Measurements from ENCODE around the gene STRN3. TPM values are rescaled to one million over a fixed set of nuclear protein-coding genes. Genes with fewer than 3 reads are reported as not detected.

STRN3 gene
- total RNA-seq, 1 experiment from 2014 or later = 36.6 TPM

- POLR2A ChIA-PET = no interaction called here
- TF ChIP-seq, protein P1, sequence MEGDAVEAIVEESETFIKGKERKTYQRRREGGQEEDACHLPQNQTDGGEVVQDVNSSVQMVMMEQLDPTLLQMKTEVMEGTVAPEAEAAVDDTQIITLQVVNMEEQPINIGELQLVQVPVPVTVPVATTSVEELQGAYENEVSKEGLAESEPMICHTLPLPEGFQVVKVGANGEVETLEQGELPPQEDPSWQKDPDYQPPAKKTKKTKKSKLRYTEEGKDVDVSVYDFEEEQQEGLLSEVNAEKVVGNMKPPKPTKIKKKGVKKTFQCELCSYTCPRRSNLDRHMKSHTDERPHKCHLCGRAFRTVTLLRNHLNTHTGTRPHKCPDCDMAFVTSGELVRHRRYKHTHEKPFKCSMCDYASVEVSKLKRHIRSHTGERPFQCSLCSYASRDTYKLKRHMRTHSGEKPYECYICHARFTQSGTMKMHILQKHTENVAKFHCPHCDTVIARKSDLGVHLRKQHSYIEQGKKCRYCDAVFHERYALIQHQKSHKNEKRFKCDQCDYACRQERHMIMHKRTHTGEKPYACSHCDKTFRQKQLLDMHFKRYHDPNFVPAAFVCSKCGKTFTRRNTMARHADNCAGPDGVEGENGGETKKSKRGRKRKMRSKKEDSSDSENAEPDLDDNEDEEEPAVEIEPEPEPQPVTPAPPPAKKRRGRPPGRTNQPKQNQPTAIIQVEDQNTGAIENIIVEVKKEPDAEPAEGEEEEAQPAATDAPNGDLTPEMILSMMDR (IDR thresholded peaks at IDR 0.05; ENCODE audit: unreplicated experiment) = no peak
- H3K27me3 Mint-ChIP-seq (ENCODE audit: insufficient read depth, unreplicated experiment) = no peaks in the 10 kb centered on the region
- H3K4me3 Mint-ChIP-seq (ENCODE audit: unreplicated experiment) = no peak overlapping the region
- no peak overlapping the region for H3K27ac Mint-ChIP-seq (ENCODE audit: low read depth, unreplicated experiment)
- intact Hi-C loops (cut with micrococcal nuclease) = no loop called here
- H3K4me1 Mint-ChIP-seq (ENCODE audit: insufficient read depth, unreplicated experiment) = no peaks in the 10 kb centered on the region
- DNase-seq (ENCODE audit: unreplicated experiment) = no peak
- BruUV-seq (replicated peaks) = no TSS peak
- H3K36me3 Mint-ChIP-seq (ENCODE audit: insufficient read depth, unreplicated experiment) = no peaks in the 10 kb centered on the region
- no peaks in the 10 kb centered on the region for H3K9me3 Mint-ChIP-seq (ENCODE audit: unreplicated experiment)
- CTCF ChIA-PET = no interaction called here
Measured at GRCh38 chr14:30853946-30854345, 172.2 kb downstream of the STRN3 start.

DNA sequence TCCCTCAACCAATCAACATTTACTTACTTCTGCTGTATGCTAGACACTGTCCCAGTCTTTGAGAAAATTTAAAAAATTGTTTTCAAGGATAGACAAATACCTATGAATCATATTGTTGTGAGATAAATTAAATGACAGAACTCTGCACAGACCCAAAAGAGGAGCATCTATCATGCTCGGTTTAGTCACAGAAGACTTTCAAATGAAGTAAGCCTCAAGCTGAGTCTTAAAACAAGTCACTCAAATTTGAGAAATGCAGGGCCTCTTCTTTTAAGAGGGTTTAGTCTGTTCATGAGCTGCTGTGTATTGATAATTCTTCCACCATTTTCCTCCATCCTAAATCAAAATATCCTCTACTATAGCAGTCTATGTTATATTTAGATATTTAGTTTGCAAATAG, 176.2 kb downstream of the STRN3 start:
- ChIA-PET POLR2A (no interaction called here), CTCF (interaction anchor here (0.6 kb wide), 1 partner anchor 194 kb away, joined by 4 read pairs; no protein-coding TSS in a partner anchor)
- TF ChIP-seq, protein P1 (IDR thresholded peaks at IDR 0.05; ENCODE audit: unreplicated experiment) = no peak
- no peaks in the 10 kb centered on the region for H3K9me3 Mint-ChIP-seq (ENCODE audit: unreplicated experiment)
- DNase-seq (ENCODE audit: unreplicated experiment) = no peak
- no peaks in the 10 kb centered on the region for H3K36me3 Mint-ChIP-seq (ENCODE audit: insufficient read depth, unreplicated experiment)
- BruUV-seq (replicated peaks) = no TSS peak
- H3K27ac Mint-ChIP-seq (ENCODE audit: low read depth, unreplicated experiment) = no peak overlapping the region
- no peak overlapping the region for H3K4me3 Mint-ChIP-seq (ENCODE audit: unreplicated experiment)
- H3K4me1 Mint-ChIP-seq (ENCODE audit: insufficient read depth, unreplicated experiment) = no peaks in the 10 kb centered on the region
- peaks cover 23% of the 10 kb centered on the region for H3K27me3 Mint-ChIP-seq (ENCODE audit: insufficient read depth, unreplicated experiment)
- intact Hi-C loops (cut with micrococcal nuclease) = no loop called here

DNA sequence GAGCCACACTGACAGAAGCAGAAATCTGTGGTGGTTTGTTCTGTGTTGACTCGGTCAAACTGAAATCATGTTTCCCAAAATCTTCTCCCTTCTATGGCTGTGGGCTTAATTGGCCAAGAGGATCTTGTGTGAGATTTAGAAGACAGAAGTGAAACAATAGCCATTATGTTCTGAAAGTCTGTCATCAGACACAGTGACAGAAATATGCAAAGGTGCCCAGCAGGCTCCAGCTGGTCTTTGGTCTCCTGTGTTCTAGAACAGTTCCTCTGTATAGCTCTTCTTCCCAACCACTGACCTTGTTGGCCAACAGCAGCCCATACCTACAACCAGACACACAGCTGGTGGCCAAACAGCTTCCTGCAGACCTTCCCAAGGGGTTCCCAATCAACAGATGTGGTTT, 176.8 kb downstream of the STRN3 start:
- TF ChIP-seq, protein P1 (IDR thresholded peaks at IDR 0.05; ENCODE audit: unreplicated experiment) = no peak
- intact Hi-C loops (cut with micrococcal nuclease) = no loop called here
- H3K9me3 Mint-ChIP-seq (ENCODE audit: unreplicated experiment) = no peaks in the 10 kb centered on the region
- CTCF ChIA-PET = interaction anchor here (0.6 kb wide), 1 partner anchor 193 kb away, joined by 4 read pairs; no protein-coding TSS in a partner anchor
- no peak overlapping the region for H3K27ac Mint-ChIP-seq (ENCODE audit: low read depth, unreplicated experiment)
- BruUV-seq (replicated peaks) = no TSS peak
- H3K36me3 Mint-ChIP-seq (ENCODE audit: insufficient read depth, unreplicated experiment) = no peaks in the 10 kb centered on the region
- peaks cover 23% of the 10 kb centered on the region for H3K27me3 Mint-ChIP-seq (ENCODE audit: insufficient read depth, unreplicated experiment)
- no peaks in the 10 kb centered on the region for H3K4me1 Mint-ChIP-seq (ENCODE audit: insufficient read depth, unreplicated experiment)
- DNase-seq (ENCODE audit: unreplicated experiment) = no peak
- no peak overlapping the region for H3K4me3 Mint-ChIP-seq (ENCODE audit: unreplicated experiment)
- POLR2A ChIA-PET = no interaction called here

- CTCF ChIA-PET = interaction anchor here (0.6 to 0.9 kb wide), 3 partner anchors 8 to 153 kb away, joined by 3 to 7 read pairs (median 5); no protein-coding TSS in a partner anchor
Measured at GRCh38 chr14:30848449-30849240, 177.5 kb downstream of the STRN3 start.

More at GRCh38 chr14:30848449-30849240, 177.5 kb downstream of the STRN3 start:
- Mint-ChIP-seq H3K9me3 (ENCODE audit: unreplicated experiment) (no peaks in the 10 kb centered on the region), H3K27ac (ENCODE audit: low read depth, unreplicated experiment) (no peak overlapping the region), H3K36me3 (ENCODE audit: insufficient read depth, unreplicated experiment) (no peaks in the 10 kb centered on the region), H3K4me3 (ENCODE audit: unreplicated experiment) (no peak overlapping the region), H3K27me3 (ENCODE audit: insufficient read depth, unreplicated experiment) (peaks cover 23% of the 10 kb centered on the region), H3K4me1 (ENCODE audit: insufficient read depth, unreplicated experiment) (no peaks in the 10 kb centered on the region)
- TF ChIP-seq, protein P1 (IDR thresholded peaks at IDR 0.05; ENCODE audit: unreplicated experiment) = no peak
- intact Hi-C loops (cut with micrococcal nuclease) = no loop called here
- POLR2A ChIA-PET = no interaction called here
- BruUV-seq (replicated peaks) = no TSS peak
- DNase-seq (ENCODE audit: unreplicated experiment) = no peak

Small RNAs within 50 kb of the gene (microRNA-seq; reads per million reads assigned to microRNA genes)
- 18.4 reads per million, percentile 56 among the genes with 10 or more reads in this experiment for gene MIR624

Other genes starting within 250 kb of the STRN3 start
- gene COCH, start 151.8 kb downstream of the STRN3 start, total RNA-seq (2022) = 0.23 TPM in 1 of 2 replicates, not detected in the other
- gene AP4S1, start 730 bp downstream of the STRN3 start, total RNA-seq (2022) = 13.4 TPM in 2 replicates
- gene HECTD1, start 181.4 kb upstream of the STRN3 start, total RNA-seq (2022) = 122 and 139 TPM in 2 replicates

Measured in MCF 10A (cell line).